Kidney epithelial cell (primary cell): ENCODE data around the gene KRT75. TPM values are rescaled to one million over a fixed set of nuclear protein-coding genes. Genes with fewer than 3 reads are reported as not detected.

Source experiments
- DNase-seq: peaks from one replicate; pipeline ENCODE4 v3.0.0-alpha.2; 2010; ENCODE audit warnings: low read depth
- H3K27me3 ChIP-seq: 2 replicates; pipeline ENCODE4 v1.6.0; 2011; ENCODE audit warnings: low read length; ENCODE audit not compliant: control insufficient read depth, insufficient read depth
- H3K36me3 ChIP-seq: 2 replicates; pipeline ENCODE4 v1.5.1; 2011; ENCODE audit warnings: low read length; ENCODE audit not compliant: control insufficient read depth, insufficient read depth
- H3K4me3 ChIP-seq: 2 replicates; pipeline ENCODE4 v1.5.1; 2011; ENCODE audit warnings: low read depth, mild to moderate bottlenecking, control low read depth, low read length
- CTCF ChIP-seq: IDR thresholded peaks from 2 replicates; pipeline ENCODE4 v1.5.1; 2011; ENCODE audit warnings: mild to moderate bottlenecking, moderate library complexity, low read length, control low read depth, inconsistent platforms; ENCODE audit not compliant: insufficient read depth, poor library complexity, severe bottlenecking
- total RNA-seq: library from RNA; depleted of rRNA; stranded (reverse); fragments of >200 nt; gene quantifications from 2 replicates; pipeline ENCODE4 v1.2.3, GENCODE V29; 2015

KRT75 gene
- total RNA-seq, 1 donor from 2014 or later = not detected

- no peak for TF ChIP-seq CTCF
- DNase-seq = no peak
- no peak overlapping the region for H3K4me3 ChIP-seq
- no peaks in the 10 kb centered on the region for H3K36me3 ChIP-seq
- H3K27me3 ChIP-seq = peaks cover 14% of the 10 kb centered on the region
Observed at GRCh38 chr12:52400906-52401305, 33.3 kb downstream of the KRT75 start.

GRCh38 chr12:52399756-52400155 lies 34.4 kb downstream of the KRT75 start:
- TF ChIP-seq CTCF = no peak
- DNase-seq = no peak
- Histone ChIP-seq H3K27me3 (peaks cover 16% of the 10 kb centered on the region), H3K4me3 (no peak overlapping the region), H3K36me3 (no peaks in the 10 kb centered on the region)

- H3K36me3 ChIP-seq = no peaks in the 10 kb centered on the region
- no peak for TF ChIP-seq CTCF
- H3K4me3 ChIP-seq = no peak overlapping the region
- no peak for DNase-seq
- H3K27me3 ChIP-seq = peaks cover 12% of the 10 kb centered on the region
Observed at GRCh38 chr12:52398176-52398575, 36.0 kb downstream of the KRT75 start.

- H3K36me3 ChIP-seq = no peaks in the 10 kb centered on the region
- no peak overlapping the region for H3K4me3 ChIP-seq
- no peak for DNase-seq
- peaks cover 12% of the 10 kb centered on the region for H3K27me3 ChIP-seq
- TF ChIP-seq CTCF = no peak
Observed at GRCh38 chr12:52396656-52397055, 37.5 kb downstream of the KRT75 start.

- Histone ChIP-seq H3K36me3 (no peaks in the 10 kb centered on the region), H3K27me3 (peaks cover 12% of the 10 kb centered on the region), H3K4me3 (no peak overlapping the region)
- TF ChIP-seq CTCF = peak; percentile 27
- DNase-seq = no peak
Observed at GRCh38 chr12:52395761-52396434, 38.3 kb downstream of the KRT75 start.

GRCh38 chr12:52394836-52395405 lies 39.2 kb downstream of the KRT75 start:
- TF ChIP-seq CTCF = no peak
- Histone ChIP-seq H3K4me3 (no peak overlapping the region), H3K36me3 (no peaks in the 10 kb centered on the region), H3K27me3 (peaks cover 12% of the 10 kb centered on the region)
- no peak for DNase-seq
